Epithelial cell of proximal tubule (primary cell): Measurements from ENCODE around the gene CEACAM4. TPM values are rescaled to one million over a fixed set of nuclear protein-coding genes. Genes with fewer than 3 reads are reported as not detected.
A peak's percentile ranks its signal among the peaks of the same experiment; 100 is the strongest.

Experiments
- DNase-seq: peaks from one replicate; pipeline ENCODE4 v3.0.0-alpha.2; 2011; ENCODE audit warnings: low read depth
- H3K4me3 ChIP-seq: 2 replicates; pipeline ENCODE4 v1.5.1; 2011; ENCODE audit warnings: low read depth, mild to moderate bottlenecking, low read length
- CTCF ChIP-seq: conservative IDR thresholded peaks from 2 replicates; pipeline ENCODE4 v1.5.1; 2012; ENCODE audit warnings: low read depth, mild to moderate bottlenecking, low read length
- total RNA-seq: library from RNA; depleted of rRNA; stranded (reverse); fragments of >200 nt; gene quantifications from 2 replicates; pipeline ENCODE4 v1.2.3, GENCODE V29; 2015

The CEACAM4 gene
- total RNA-seq, 1 donor from 2014 or later, result not detected

- TF ChIP-seq CTCF, result no peak
- H3K4me3 ChIP-seq, result no peak overlapping the region
- DNase-seq, result no peak
Measured at GRCh38 chr19:41619018-41619556, 7.8 kb downstream of the CEACAM4 start.

- DNase-seq, result no peak
Measured at GRCh38 chr19:41617941-41618730, 8.7 kb downstream of the CEACAM4 start.

GRCh38 chr19:41616792-41617621 is 9.9 kb downstream of the CEACAM4 start:
- TF ChIP-seq CTCF, result peak; percentile 15
- no peak overlapping the region for H3K4me3 ChIP-seq
- no peak for DNase-seq

More at GRCh38 chr19:41617941-41618730, 8.7 kb downstream of the CEACAM4 start:
- no peak for TF ChIP-seq CTCF
- no peak overlapping the region for H3K4me3 ChIP-seq

DNA sequence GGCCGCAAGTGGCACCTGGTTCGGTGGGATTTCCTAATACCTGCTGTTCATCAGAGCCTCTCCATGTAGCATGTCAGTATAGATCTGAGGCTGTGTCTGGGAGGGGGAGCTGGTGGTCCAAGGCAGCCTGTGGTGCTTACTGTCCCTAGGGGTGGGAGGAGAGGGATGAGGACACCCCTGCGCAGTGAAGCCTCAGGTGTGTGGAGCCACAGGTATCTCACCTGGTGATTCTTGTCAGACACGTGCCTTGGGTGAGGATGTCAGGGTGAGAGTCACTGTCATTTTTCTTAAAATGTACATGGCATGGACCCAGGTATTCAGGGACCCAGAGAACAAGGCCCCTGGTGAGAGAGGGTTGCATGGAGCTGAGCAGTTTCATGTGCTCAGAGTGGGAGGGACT is 11.7 kb downstream of the CEACAM4 start:
- no peak for DNase-seq
- no peak for TF ChIP-seq CTCF
- H3K4me3 ChIP-seq, result no peak overlapping the region

DNA sequence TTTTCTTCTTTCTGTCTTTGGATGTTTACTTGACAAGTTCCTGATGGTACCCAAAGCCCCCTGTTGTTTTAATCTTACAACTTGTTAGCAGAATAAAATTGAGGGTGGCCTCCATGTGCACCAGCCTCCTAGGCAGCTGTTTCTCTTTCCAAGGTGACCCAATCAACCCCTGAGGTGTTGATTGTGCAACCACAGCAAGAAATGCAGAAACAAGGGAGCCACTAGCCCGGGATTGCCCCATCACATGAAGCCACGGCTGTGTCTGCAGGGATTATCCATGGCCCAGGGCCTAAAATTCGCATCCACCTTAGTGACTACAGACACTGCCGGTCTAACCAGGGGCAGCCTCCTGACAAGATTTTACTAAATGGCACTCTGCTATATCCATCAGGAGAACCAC is 14.4 kb downstream of the CEACAM4 start:
- TF ChIP-seq CTCF, result no peak
- no peak overlapping the region for H3K4me3 ChIP-seq
- DNase-seq, result no peak

DNA sequence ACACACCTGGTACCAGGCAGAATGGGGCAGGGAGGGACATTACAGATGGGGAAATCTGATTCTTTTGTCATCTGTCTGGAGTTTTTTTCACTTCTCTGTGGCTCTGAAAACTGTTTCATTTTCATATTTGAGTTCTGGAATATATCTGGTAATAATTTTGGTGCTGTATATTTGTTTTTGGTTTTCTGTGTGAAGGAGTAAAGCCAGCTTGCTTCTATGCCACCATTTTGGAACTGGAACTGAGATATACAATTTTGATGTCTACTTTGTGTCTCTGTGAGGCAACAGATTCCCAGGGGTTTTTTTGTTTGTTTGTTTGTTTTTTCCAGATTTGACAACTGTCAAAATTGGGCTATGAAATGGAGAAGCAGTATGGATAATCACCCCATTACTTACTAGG is 16.1 kb downstream of the CEACAM4 start:
- TF ChIP-seq CTCF, result no peak
- no peak for DNase-seq
- no peak overlapping the region for H3K4me3 ChIP-seq
